T-helper 2 cell treated with Interferon-gamma antibody and Interleukin-4, amounts not matched to agents 100 ng/mL and 5 ng/mL, for 36 hours (primary cell): ENCODE measurements around the gene RNF223. TPM values are rescaled to one million over a fixed set of nuclear protein-coding genes. Genes with fewer than 3 reads are reported as not detected.

Experiments
- intact Hi-C: fragments of 100-400 bp; cut with micrococcal nuclease; formaldehyde crosslinking; loops from one replicate; pipeline ENCODE4 v1.15.1; 2023
- total RNA-seq: library from RNA; stranded (reverse); gene quantifications from 2 replicates; pipeline ENCODE4 v1.2.3, GENCODE V29; 2022

The RNF223 gene
- total RNA-seq, 1 donor from 2014 or later: not detected

DNA sequence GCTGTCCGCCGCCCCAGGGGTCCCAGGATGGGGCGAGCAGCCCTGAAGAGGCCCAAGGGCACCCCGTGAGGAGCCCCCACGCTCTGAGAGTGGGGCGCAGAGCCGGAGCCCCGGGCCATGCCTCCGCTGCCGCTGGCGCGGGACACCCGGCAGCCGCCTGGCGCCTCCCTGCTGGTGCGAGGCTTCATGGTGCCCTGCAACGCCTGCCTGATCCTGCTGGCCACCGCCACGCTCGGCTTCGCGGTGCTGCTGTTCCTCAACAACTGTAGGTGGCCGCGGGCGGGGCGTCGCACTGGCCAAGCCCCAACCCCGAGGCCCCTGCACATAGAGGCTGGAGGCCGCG lies 39.7 kb downstream of the RNF223 start:
- intact Hi-C loops: loop anchor here (10.0 kb wide), 2 partner anchors 50 to 270 kb away; partner anchors contain the start of genes ACAP3, PERM1 and PUSL1

DNA sequence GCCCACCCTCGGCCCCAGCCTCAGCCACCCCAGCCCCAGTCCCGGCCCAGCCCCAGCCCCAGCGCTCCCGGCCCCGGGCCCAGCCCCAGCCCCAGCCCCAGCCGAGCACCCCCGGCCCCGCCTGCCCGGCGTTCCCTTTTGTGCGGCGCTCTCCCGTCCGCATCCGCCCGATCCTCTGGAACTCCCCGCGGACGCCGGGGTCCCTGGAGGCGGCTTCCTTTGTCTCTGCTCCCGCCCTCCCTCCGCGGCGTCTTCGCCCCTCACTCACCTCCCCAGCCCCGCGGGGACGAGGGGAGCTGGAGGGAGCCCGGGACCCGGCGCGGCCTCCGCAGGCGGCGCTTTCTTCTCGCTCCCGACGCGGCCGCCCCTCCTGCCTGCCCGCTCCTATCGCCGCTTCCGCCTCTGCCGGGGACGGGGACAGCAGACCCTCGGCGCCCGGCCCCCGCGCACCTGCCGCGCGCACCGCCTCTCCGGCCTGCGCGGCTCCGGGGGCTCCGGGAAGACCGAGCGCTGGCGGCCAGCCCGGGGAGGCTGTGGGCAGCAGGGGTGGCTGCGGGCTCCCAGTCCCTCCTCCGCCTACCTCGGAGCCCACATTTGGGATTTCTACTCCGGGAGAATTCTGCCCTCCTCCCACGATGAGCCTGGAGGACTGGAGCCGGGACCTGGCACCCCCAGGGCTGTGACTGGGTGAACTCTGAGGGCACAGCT lies 40.2 kb downstream of the RNF223 start:
- intact Hi-C loops: loop anchor here (1.0 to 10.0 kb wide), 4 partner anchors 15 to 271 kb away; partner anchors contain the start of genes ACAP3, PERM1 and PUSL1

DNA sequence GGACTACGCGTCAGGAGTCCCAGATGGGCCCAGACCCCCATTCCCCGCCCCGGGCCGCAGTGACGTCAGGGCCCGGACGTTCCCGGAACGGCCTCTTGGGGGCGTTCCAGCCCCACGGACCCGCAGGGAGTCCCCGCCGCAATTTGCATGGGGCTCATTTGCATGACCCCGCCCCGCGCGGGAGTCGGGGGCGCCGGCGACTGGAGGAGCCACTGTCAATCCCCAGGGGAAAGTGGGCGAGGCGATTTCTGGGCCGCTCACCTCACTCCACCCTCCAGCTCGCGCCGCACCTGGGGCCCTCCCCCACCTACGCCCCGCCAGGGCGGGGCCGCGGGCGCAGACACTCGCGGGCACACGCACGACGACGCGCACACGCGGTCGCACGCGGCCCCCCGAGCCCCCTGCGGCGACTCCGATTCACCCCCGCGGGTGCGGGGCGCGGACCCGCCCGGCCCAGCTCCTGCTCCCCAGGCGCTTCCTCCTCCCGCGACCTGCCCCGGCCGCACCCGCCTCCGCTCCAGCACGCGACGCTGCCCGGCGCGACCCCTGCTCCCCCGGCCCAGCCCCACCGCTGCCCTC lies 41.0 kb downstream of the RNF223 start:
- intact Hi-C loops: loop anchor here (1.0 to 10.0 kb wide), 4 partner anchors 14 to 272 kb away; partner anchors contain the start of genes ACAP3, PERM1 and PUSL1

DNA sequence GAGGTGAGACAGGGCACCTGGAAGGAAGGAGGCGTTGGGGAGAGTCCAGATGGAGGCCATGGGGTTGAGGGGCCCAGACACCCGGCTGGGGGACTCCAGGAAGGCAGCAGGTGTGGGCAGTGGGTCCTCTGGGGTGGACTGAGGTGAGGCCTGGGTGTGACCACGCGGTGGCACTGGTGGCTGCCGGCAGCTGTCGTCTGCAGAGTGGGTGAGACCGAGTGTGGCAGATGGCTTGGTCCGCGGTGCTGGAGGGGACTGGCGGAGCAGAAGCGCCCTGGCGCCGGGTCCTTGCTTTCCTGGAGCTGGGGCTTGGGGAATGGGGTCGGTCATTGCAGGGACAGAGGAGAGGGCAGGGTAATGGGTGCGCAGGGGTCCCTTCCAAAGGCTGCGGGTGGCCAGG lies 41.7 kb downstream of the RNF223 start:
- intact Hi-C loops: loop anchor here (2.0 to 10.0 kb wide), 3 partner anchors 30 to 272 kb away; partner anchors contain the start of genes ACAP3, PERM1 and PUSL1

DNA sequence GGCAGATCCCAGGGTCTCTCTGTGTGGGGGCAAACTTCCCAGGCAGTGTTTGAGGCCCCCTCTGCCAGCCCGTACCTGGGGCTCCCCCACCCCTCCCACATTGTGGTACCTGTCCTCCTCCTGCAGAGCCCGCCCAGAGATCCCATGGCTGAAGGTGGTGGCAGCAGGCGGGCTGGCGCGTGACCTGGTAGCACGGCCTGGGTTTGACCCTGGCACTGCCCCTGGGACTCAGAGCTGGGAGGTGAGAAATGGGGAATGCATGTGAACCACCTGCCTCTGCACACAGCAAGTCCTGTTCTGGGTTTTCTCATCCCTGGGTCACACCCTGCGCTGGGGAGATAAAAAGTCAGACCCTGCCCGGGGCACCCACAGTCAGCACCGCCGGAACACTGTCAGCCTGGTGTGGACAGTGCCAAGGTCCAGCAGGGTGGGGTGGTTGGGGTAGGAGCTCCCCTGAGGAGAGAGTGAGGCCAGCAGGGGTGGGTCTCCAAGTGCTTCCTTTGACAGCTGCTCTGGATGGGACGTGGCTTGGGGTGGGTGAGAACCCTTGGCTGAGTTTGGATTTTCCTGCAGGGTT lies 42.4 kb downstream of the RNF223 start:
- intact Hi-C loops: loop anchor here (2.0 to 10.0 kb wide), 3 partner anchors 31 to 273 kb away; partner anchors contain the start of genes ACAP3, PERM1 and PUSL1

DNA sequence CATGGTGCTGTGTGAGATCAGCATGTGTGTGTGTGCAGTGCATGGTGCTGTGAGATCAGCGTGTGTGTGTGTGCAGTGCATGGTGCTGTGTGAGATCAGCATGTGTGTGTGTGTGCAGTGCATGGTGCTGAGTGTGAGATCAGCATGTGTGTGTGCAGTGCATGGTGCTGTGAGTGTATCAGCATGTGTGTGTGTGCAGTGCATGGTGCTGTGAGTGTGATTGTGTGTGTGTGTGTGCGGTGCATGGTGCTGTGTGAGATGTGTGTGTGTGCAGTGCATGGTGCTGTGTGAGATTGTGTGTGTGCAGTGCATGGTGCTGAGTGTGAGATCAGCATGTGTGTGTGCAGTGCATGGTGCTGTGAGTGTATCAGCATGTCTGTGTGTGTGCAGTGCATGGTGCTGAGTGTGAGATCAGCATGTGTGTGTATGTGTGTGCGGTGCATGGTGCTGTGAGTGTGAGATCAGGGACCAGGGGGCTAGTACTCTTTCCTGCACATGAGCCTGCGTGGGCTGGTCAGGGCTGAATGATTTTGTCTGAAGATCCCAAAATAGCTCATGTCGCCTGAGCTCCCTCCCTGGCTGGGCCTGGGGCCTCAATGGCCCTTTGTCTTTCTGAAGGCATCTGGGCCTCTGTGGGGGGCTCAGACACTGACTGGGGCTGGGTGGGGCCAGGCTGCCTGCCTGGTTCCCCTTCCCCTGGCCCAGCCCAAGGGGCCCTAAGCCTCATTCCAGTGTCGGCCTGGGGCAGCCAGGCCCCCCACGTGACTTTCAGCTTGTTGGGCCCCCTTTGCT lies 43.0 kb downstream of the RNF223 start:
- intact Hi-C loops: loop anchor here (10.0 kb wide), 2 partner anchors 46 to 274 kb away; partner anchors contain the start of genes ACAP3, PERM1 and PUSL1

DNA sequence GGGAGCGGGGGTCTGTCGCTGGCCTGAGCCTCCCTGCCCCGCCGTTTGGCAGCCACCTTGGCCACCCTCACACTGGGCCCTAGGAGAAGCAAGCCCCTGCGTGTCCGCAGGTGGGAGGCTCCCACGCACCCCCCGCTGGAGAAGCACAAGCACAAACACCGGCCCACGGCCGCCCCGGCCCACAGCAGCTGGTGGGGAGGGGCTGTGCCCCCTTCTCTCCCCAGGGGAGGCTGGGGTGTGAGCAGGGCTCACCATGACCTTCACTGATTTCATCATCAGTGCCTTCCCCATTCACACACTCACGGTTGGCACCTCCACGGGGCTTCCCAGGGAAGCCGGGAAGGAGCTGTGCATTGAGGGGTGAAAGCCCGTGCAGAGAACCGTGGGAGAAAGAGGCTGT lies 46.3 kb downstream of the RNF223 start:
- intact Hi-C loops: no loop called here

DNA sequence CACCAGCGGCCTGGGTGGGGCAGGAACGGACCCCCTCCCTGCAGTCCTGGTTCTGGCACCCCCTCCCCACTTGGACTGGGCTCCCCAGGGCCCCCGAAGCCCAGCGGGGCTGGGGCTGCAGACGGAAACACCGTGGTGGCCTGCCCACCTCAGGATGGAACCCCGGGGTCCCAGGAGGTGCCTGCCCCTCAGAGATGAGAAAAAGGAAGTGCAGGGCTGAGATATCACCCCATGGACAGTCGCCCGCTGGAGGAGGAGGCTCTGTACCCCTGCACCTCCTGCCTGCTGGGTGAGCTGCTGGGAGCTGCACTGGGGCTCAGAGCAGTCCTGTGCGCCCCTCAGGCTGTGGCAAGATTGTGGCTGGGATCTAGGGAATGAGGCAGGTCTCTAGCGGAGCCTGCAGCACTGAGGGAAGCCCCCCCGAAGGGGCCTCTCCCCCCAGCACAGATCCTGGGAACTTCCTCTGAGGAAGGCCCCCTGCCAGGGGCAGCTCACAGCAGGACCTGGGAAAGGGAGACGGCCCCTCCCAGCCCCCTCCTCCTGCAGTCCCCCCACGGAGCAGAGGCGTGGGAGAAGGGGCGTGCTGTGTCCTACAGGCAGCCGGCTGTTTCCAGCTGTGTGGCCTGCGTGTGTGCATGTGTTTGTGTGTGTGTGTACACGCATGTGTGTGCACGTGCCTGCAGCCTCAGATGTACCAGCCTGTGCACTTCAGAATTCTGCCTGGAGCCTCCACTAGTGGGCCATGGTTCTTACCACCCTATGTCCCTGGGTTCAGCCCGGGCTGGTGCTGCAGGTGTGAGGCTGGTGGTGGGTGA lies 47.3 kb downstream of the RNF223 start:
- intact Hi-C loops: no loop called here

DNA sequence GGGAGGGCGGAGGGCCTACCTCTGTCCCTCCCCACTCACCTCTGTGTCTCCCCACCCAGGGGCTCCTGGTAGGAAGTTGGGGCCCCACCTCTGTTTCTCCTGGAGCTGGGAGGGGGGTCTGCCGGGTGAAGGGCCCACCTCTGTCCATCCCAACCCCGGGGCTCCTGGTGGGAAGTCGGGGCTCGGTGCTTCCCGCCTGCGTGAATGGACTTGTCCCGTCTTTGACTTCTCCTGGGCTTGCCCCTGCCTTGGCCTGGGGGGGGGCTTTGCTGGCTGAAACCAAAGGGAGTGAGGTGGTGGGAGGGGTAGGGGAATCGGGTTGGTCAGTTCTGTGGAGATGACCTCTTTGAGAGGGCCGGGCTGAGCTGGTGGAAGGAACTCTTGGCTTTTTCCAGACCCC lies 48.4 kb downstream of the RNF223 start:
- intact Hi-C loops: no loop called here

DNA sequence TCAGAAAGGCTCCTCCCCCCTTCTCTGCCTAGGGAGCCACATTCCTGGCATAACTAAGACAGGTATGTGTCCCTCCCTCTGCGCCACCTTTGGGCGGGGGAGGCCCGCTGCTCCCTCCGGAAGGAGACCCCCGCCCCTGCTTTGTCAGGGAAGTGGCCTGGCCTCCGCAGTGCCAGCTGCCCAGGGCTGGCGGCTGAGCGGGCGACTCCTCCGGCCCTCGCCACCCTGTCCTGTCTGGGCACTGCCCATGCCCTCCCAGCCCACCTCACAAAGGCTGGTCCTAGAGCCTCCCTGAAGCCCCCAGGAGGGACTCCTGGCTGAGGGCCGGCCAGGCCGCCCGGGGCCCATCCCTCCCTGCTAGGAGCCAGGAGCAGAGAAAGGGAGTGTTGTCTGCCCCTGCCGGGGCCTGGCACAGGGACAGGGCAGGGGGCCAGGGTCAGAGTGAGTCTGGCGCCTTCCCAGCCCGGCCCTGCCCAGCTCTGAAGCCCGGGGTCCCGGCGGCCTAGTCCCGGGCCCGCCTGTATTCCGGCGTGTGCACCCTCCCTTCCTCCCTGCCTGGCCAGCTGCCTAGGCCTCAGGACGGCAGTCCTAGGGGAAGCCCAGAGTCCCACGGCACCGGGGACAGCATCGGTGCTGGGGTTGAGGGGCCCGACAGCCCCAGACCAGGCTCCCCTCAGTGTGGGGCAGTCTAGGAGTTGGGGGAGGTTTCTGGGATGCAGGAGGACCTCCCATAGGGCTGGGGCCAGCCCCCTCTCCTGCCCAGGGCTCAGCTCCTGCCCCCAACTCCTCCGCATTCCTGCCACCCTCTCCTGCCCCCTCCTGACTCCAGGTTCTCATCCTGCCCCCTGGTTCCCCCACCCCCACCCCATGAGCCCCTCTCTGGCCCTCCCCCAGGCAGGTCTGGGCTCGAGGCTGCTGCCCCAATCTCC lies 49.1 kb downstream of the RNF223 start:
- intact Hi-C loops: loop anchor here (5.0 kb wide), 1 partner anchor 32 kb away; no protein-coding TSS in a partner anchor

DNA sequence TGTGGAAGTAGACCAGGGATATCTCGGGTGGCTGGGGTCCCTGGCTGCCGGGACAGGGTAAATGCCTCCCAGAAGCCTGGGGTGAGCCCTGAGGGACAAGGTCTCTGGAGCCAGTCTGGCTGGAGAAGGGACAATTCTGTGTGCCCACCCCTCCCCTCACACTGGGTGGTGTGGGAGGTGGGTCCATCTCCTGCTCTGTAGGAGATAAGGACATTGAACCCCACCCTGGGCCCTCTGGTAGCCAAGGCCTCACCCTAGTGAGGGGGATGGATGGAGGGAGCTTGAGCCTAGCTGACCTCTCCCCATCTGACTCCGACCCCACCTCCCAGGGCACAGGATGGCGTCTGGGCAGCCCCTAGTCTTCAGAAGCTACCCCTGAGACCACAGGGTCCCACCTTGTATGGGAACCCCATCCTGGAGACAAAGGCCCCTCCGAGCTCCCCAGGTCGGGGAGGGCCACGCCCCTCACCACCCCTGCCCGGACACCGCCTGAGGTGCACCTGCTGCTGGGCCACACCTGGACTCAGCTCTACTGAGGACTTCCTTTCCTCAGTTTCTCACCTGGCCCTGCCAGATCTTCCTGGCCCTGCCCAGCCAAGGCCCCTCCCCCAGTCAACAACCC lies 49.8 kb downstream of the RNF223 start:
- intact Hi-C loops: loop anchor here (5.0 kb wide), 1 partner anchor 33 kb away; no protein-coding TSS in a partner anchor

DNA sequence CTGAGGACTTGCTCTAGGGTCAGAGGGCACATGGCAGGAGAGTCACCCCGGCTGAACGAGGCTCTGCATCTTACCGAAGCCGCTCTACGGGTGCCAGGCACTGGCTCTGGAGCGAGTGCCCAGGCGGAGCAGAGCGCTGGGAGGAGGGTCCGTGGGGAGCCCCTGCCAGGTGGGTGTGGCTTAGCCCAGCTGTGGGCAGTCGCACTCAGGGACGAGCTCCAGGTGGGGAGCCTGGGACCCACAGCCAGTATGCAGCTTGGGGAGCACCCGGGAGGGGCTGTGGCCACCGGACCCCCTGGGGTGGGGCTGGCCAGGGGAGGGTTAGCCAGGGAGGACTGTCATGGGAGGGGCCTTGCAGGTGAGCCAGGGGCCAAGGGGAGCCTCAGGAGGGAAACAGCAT lies 50.4 kb downstream of the RNF223 start:
- intact Hi-C loops: loop anchor here (5.0 kb wide), 1 partner anchor 34 kb away; no protein-coding TSS in a partner anchor

DNA sequence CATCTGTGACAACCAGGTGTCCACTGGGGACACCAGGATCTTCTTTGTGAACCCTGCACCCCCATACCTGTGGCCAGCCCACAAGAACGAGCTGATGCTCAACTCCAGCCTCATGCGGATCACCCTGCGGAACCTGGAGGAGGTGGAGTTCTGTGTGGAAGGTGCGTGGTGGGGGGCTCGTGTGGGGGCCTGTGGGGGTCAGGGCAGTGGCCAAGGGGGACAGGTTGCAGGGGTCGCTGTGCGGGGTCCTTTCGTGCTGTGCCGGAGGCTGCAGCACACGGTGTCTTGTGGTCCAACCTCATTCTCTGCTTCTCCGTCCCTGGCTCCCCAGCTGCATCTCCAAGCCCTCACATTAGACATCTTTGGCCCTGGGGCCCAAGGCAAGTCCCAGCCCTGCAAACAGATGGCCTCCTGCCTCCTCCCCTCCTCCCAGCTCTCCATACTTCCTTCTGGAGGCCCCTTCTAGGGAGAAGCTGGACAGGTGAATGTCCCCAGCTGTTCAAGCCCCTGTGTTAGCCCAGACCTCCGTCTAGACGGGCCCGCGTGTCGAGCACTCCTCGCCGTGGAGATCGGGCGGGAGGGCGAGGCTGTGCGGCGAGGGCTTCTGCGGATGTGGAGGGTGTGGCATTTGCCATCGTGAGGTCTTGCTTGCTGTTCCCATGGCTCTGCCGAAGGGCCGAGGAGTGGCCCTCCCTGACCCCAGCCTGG lies 51.6 kb downstream of the RNF223 start:
- intact Hi-C loops: loop anchor here (5.0 kb wide), 1 partner anchor 35 kb away; no protein-coding TSS in a partner anchor

DNA sequence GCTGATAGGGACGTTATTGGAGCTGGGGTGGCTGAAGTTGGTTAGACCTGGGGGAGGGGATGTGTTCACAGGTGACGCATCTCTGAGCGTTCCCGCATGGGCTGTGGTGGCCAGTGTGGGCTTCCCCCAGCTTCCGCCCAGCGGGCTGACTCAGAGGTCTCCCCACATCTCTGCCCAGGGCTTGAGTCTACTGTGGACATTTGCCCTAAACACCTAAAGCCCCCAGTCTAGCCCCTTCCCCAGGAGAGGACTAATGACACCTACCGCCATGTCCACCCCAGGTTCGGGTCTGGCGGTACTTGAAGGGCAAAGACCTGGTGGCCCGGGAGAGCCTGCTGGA lies 52.2 kb downstream of the RNF223 start:
- intact Hi-C loops: loop anchor here (5.0 kb wide), 1 partner anchor 35 kb away; no protein-coding TSS in a partner anchor

DNA sequence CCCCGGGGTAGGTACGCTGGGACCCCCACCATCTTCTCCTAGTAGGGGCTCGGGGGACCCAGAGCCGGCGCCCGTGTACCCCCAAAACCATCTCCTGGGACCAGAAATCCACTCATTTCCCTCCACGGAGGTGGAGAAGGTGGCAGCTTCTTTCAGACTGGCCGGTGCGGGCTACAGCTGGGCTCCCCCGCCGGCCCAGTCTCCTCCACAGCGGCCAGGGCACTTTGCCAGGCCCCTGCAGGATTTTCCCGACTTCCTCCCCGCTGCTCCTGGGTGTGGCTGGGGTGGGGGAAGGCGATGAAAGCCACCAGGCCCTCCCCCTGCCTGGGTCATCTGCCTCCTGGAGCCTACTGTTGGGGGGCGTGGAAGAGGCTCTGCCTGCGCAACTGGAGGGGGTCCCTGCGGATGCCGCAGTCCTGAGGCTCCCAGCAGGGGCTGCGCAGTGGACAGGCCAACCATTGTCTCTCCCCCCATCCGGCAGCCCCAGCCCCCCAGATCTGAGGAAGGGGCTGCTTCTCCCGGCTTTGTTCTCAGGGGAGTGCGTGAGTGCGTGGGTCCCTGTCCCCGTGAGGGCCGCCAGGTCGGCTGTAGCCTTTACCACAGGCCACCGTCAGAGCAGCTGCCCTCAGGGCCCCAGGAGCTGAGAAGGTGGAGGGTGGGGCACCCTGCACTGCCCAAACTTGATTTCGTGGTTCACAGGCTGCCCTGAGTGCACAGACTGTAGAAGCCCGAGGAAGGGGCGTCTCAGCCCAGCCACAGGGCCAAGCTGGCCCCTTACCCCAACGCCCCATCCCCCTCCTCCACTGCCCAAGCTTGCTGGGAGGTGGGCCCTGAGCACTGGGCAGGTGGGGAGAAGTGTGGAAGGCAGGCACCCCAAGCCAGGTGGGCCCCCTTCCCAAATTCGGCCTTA lies 52.8 kb downstream of the RNF223 start:
- intact Hi-C loops: loop anchor here (5.0 kb wide), 1 partner anchor 36 kb away; no protein-coding TSS in a partner anchor
